GM18868 (cell line): Measurements from ENCODE around the gene B3GAT1.

Experiments used
- ATAC-seq: cut with Tn5 transposase; IDR thresholded peaks from one replicate; pipeline ENCODE4 v1.9.1; 2021; ENCODE audit warnings: mild to moderate bottlenecking, moderate library complexity; ENCODE audit not compliant: unreplicated experiment

B3GAT1 gene

DNA sequence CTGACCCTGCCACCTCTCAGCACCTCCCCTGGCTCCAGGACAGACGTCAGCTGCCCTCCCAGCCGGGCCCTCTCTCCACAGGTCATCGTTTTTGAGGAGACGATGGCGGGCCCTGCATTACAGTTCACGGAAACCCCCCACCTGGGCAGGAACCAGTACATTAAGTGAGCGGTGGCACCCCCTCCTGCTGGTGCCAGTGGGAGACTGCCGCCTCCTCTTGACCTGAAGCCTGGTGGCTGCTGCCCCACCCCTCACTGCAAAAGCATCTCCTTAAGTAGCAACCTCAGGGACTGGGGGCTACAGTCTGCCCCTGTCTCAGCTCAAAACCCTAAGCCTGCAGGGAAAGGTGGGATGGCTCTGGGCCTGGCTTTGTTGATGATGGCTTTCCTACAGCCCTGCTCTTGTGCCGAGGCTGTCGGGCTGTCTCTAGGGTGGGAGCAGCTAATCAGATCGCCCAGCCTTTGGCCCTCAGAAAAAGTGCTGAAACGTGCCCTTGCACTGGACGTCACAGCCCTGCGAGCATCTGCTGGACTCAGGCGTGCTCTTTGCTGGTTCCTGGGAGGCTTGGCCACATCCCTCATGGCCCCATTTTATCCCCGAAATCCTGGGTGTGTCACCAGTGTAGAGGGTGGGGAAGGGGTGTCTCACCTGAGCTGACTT, 37.0 kb downstream of the B3GAT1 start:
- ATAC-seq = no peak

DNA sequence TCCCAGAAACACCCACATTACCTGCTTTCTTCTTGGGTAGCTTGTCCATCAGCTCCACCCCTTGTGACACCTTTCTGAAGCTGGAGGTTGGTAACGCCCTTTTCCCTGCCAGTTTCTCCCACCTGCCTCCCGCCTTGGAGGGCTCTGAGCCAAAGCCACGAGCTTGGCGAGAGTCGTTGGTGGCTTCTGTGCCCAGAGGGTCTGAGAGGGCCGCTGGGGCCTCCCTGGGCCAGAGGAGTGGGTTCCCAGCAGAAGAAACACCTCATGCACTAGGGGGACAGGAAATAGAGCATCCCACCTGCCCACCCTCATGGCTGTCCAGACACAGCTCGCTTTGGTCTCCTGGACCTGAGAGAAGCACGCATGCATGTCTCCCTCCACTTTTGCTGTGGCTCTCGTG, 37.9 kb downstream of the B3GAT1 start:
- ATAC-seq = no peak

DNA sequence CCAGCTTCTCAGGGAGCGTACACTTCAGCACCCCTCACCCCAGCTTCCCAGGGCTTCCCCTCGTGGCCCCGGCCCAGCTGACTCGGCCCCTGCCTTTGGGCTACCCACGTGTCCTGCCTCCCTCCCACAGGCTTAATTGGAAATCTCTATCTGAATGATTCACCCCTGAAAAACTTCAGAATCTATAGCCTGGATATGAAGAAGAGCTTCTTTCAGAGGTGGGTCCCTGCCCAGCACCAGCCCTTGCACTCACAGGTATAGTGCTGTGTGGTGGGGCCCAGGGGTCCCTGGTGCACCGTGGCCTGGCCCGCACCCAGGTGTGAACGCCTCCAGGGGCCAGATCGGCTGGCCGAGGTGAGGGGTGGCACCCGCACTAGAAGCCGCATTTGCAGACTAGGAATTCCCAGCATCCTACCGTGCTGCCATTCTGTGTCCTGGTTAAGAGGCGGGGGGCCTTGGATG, 38.4 kb downstream of the B3GAT1 start:
- no peak for ATAC-seq

GRCh38 chr11:134372961-134373360, 39.1 kb downstream of the B3GAT1 start:
- ATAC-seq = no peak

- no peak for ATAC-seq
Measured at GRCh38 chr11:134372536-134372935, 39.5 kb downstream of the B3GAT1 start.

DNA sequence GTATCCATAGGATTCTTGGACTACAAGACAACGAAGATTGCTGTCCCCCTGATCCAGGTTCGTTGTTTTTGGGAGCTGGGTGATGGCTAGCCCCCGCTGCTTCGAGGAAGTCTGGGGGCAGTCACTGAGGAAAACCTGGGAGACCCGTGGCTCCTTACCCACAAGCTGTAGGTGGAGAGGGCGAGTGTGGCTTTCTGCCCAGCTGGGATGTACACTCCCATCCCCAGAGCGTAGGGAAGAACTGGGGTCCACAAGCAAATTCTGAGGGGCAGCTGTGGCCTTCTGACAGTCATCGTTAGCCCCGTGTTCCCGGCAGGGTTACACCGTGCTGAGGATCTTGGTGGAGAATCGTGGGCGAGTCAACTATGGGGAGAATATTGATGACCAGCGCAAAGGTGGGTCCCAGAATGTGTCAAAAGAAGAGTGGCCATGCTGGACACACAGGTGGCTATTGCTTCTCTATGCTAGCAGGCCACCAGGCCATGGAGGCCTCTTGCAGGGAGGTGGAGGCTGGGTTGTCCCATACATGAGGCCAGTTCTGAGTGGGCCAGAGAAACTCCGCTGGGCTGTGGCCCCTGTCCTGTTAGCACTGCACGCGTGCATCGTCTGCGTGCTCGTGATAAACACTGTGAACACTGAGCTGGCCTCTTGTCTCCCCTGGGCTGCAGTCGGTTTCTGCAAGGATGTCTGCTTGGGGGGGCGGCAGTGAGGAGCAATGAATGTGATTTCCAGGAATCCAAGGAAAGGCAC, 40.4 kb downstream of the B3GAT1 start:
- no peak for ATAC-seq

DNA sequence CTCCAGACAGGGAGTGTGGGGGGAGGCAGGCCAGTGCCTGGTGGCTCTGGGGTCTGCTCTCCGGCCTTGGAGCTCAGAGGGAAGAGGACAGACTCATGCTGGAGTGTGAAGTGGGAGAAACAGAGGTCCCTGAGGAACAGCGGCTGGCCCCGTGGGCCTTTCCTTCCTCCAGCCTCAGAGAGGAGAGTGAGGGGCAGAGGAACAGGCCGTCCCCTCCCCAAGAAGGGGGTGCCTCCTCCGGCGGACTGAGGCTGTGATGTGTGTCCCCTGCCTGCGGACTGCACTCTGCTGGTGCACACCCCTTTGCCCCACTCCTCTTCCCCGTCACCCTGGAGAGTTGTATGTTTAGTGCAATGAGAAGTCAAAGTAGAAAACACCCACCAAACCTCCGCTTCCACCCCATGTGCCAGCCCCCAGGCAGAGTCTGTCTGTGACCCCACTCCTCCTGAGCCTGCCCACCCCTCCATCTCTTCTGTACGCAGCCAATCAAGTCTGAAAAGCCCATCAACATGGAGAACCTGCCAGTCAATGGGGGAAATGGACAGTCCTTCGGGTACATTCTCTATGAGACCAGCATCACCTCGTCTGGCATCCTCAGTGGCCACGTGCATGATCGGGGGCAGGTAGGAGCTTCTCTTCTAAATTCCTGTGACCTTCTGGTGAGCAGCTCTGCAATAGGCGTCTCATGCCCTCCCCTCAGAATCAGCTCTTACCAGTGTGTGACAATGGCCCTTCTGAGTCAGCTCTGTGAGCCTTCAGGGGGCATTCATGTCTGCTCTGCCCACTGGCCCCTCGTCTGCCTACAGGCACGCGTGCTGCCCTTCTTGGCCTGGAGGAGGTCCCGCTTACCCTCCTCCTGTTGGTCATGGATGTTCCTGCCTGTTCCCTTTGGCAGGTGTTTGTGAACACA, 41.3 kb downstream of the B3GAT1 start:
- ATAC-seq = no peak

- no peak for ATAC-seq
Measured at GRCh38 chr11:134369656-134370525, 42.2 kb downstream of the B3GAT1 start.

DNA sequence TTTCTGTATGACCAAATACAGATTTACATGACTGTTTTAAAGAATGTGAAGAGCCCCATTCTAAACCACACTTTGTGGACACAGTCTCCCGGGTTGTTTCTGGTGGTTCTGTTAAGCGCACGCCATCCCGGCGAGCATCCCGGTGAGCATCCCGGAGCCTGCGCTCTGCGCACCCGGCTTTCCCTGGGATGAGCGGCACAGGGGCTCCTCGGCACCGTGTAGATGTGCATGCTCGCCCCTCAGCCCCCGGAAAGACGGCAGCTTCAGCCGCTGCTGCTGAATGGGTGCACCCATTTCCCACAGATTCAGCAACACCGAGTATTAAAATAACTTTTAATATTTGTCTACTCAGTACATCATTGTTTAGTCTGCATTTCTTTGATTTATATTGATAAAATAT, 44.3 kb downstream of the B3GAT1 start:
- ATAC-seq = no peak

DNA sequence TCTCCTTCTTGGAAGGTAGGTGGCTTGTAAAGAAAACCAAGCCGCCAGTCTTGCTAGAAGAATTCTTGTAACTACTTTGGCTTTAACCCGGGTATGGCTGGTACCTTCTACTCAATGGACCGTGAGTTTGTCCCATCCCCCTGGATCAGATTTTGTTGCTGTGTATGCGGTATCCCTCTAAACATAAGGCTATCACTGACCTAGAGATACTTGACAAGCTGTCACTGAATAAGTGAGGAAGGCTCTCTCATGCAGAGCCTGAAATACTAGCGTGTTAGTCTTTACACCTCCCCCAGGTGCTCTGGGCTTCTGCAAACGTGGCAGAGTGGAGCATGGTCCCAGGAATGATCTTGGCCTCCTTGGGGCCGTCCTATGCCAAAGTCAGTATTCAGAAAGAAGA, 45.8 kb downstream of the B3GAT1 start:
- ATAC-seq = no peak

DNA sequence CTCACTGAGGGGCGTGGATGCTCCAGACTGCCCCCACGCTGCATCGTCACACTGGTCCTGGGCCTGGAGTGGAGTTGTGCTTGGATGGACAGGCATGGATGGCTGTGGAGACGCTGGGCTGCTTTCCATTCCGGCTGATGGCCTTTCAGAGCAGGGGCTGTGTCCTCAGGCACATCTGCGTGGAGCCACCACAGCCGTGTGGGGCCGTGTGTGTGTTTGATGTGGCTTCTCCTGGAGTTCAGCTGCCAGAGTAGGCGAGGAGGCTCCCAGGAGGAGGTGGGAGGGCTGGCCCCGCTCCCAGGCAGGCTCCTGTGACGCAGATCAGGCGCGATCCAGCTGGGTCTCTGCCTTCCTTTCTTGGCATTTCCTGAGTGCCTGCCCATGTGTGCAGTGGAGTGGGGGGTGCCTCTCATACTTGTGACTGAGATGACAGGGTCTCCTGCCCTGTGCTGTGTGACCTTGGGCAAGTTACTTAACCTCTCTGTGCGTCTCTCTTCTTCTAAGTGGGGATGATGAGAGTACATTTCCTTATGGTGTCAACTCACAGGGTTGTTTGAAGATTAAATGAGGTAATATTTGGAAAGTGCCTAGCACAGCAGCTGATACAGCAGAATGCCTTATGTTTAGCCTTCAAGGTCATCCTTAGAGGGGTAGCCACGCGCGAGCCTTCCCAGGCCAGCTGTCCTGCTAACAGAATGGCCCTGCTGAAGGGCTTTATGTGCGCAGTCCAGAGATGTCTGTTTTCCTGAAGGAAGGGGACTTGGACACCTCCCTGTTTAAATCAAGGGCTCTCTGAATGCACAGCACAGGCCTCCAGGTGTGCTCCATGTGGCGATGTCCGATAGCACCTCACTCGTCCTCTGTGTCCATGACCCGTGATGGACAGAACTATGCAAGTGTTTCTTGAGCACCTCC, 46.8 kb downstream of the B3GAT1 start:
- ATAC-seq = no peak

- no peak for ATAC-seq
Measured at GRCh38 chr11:134364261-134364660, 47.8 kb downstream of the B3GAT1 start.

DNA sequence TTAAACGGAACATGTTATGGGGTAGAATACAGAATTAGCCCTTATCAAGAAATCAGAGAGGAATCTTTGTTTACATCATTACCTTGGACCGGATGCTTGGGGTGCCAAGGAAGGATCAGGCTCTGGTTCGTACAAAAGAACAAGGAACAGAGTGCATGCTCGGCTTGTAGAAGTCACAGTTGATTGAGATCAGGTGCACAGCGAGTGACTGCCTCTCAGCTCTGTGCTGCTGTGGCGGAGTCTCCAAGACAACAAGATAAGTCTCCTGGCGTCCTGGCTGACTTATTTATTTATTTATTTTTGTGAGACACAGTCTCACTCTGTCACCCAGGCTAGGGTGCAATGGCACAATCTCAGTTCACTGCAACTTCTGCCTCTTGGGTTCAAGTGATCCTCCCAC, 48.5 kb downstream of the B3GAT1 start:
- ATAC-seq = no peak

DNA sequence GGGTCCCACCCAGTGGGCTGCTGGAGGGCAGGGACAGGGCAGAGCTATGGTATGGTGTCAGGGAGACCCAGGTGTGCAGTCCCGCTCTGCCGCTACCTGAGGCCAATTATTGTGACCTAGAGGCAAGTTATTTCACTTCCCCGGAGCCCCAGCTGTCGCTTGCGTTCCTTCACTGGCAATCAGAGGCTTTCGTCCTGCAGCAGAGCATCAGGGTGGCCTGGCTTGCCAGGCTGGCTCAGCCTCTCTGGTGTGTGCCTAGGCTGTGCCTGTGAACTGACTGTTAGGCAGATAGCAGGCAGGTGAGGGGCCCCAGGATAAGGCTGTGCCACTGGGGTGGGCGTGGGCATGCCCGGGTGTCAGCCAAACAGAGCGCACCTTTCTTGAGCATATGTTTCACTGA, 48.9 kb downstream of the B3GAT1 start:
- ATAC-seq = no peak

DNA sequence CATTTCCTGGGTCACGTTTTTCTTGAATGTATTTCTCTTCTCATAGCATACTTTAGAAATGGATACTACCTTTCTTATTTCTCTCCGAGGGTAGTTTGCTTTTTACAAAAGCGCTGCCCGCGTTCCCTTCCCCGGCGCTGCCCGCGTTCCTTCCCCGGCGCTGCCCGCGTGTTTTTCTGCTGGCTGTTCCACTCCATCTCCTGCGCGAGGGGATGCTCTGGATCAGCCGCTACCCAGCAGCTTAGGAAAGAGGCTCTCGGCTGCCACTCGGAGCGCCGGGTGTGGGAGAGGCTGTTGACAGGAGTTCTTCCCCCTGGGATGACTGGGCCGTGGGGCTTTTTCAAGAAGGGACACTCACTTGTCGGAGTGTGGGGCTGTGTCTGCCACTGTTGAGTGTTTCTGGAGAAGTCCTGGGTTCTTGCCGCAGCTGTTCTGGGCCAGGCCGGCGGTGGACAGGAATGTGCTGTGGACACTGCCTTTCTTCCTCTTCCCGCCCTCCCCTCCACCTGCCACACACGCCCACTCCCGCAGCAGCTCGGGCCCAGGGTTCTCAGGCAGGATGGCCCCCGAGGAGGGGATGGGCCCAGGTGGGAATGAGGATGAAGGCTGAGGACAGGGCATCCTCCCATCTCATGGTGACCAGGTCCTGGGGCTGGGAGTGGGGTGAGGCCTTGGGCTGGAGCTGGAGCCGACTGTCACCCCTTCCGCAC, 49.7 kb downstream of the B3GAT1 start:
- ATAC-seq = no peak

- no peak for ATAC-seq
Measured at GRCh38 chr11:134361661-134362060, 50.4 kb downstream of the B3GAT1 start.

- ATAC-seq = peak; percentile 88
Measured at GRCh38 chr11:134360050-134360835, 51.8 kb downstream of the B3GAT1 start.

GRCh38 chr11:134359646-134360045, 52.4 kb downstream of the B3GAT1 start:
- ATAC-seq = no peak
